SK-N-SH (cell line): Measurements from ENCODE around the gene C1orf210. TPM values are rescaled to one million over a fixed set of nuclear protein-coding genes. Genes with fewer than 3 reads are reported as not detected.

Experiments used
- CTCF ChIA-PET: fragments of 300-600, 350-600 bp; formaldehyde crosslinking; extraction: SDS; loops from one replicate; lab custom pipeline; 2021; lab: Yijun Ruan, JAX
- POLR2A ChIA-PET: fragments of 350-600 bp; sonication (Branson Sonifier 250); formaldehyde crosslinking; extraction: SDS; loops from one replicate; lab custom pipeline; 2020; ENCODE audit warnings: antibody characterized with exemption, inconsistent platforms; lab: Yijun Ruan, JAX
- DNase-seq: peaks from one replicate; pipeline ENCODE4 v3.0.0; 2012
- H2AFZ ChIP-seq: fragments of 200-600 bp; sonication (generic); 2 replicates; pipeline ENCODE4 v1.8.1; 2016; ENCODE audit warnings: antibody characterized with exemption, mild to moderate bottlenecking, low read depth
- H3F3A ChIP-seq: fragments of 200-600 bp; sonication (generic); replicated peaks from 2 replicates; pipeline ENCODE3; 2016; ENCODE audit warnings: antibody characterized with exemption, mild to moderate bottlenecking; ENCODE audit not compliant: insufficient read depth
- H3K27ac ChIP-seq, 2 experiments: fragments of 200-500 bp in 1 of 2; fragments of 200-600 bp in 1 of 2; sonication (Bioruptor generic) in 1 of 2; sonication (generic), shearing (Covaris generic) in 1 of 2; 2 replicates each; pipeline versions ENCODE4 v1.5.1 to v1.6.1; 2014 to 2016; ENCODE audit warnings: low read depth in 2 of 2, inconsistent platforms in 1 of 2, low read length in 1 of 2, mild to moderate bottlenecking in 1 of 2, mixed read lengths in 1 of 2
- H3K27me3 ChIP-seq: fragments of 200-600 bp; sonication (generic), shearing (Covaris generic); 2 replicates; pipeline ENCODE4 v1.6.1; 2016; ENCODE audit warnings: mixed run types; ENCODE audit not compliant: insufficient read depth
- H3K36me3 ChIP-seq, 2 experiments: fragments of 200-500 bp in 1 of 2; fragments of 200-600 bp in 1 of 2; sonication (Bioruptor generic) in 1 of 2; sonication (generic) in 1 of 2; replicated peaks in 1 of 2; 2 replicates each; pipeline versions ENCODE3 to v1.5.1; 2014 to 2016; ENCODE audit warnings: low read length in 1 of 2, mild to moderate bottlenecking in 1 of 2; ENCODE audit not compliant: insufficient read depth in 2 of 2, control insufficient read depth in 1 of 2
- H3K4me1 ChIP-seq, 2 experiments: fragments of 200-500 bp in 1 of 2; fragments of 200-600 bp in 1 of 2; sonication (Bioruptor generic) in 1 of 2; sonication (generic), shearing (Covaris generic) in 1 of 2; 2 replicates each; pipeline versions ENCODE4 v1.5.1 to v1.6.1; 2014 to 2016; ENCODE audit warnings: low read depth in 1 of 2, low read length in 1 of 2, mixed run types in 1 of 2; ENCODE audit not compliant: insufficient read depth in 2 of 2, control insufficient read depth in 1 of 2
- H3K4me2 ChIP-seq: fragments of 200-600 bp; sonication (generic), shearing (Covaris generic); 2 replicates; pipeline ENCODE4 v1.6.1; 2017; ENCODE audit warnings: mixed run types
- H3K4me3 ChIP-seq, 2 experiments: fragments of 200-500 bp in 1 of 2; fragments of 200-600 bp in 1 of 2; sonication (Bioruptor generic) in 1 of 2; sonication (generic), shearing (Covaris generic) in 1 of 2; 2 replicates each; pipeline versions ENCODE4 v1.5.1 to v1.8.1; 2014 to 2016; ENCODE audit warnings: low read depth in 2 of 2, inconsistent platforms in 1 of 2, low read length in 1 of 2, mild to moderate bottlenecking in 1 of 2, mixed read lengths in 1 of 2, moderate library complexity in 1 of 2
- H3K79me2 ChIP-seq: fragments of 200-600 bp; sonication (generic); 2 replicates; pipeline ENCODE4 v1.8.1; 2017; ENCODE audit warnings: mild to moderate bottlenecking; ENCODE audit not compliant: insufficient read depth
- H3K9ac ChIP-seq: fragments of 200-600 bp; sonication (generic); 2 replicates; pipeline ENCODE4 v1.6.1; 2017; ENCODE audit warnings: mixed run types
- H3K9me2 ChIP-seq: fragments of 200-600 bp; sonication (generic); 2 replicates; pipeline ENCODE4 v1.6.1; 2017; ENCODE audit warnings: mixed run types
- H3K9me3 ChIP-seq: fragments of 200-600 bp; sonication (generic); 2 replicates; pipeline ENCODE4 v1.6.1; 2017; ENCODE audit warnings: mixed run types, mild to moderate bottlenecking, moderate library complexity
- H4K20me1 ChIP-seq: fragments of 200-600 bp; sonication (generic); 2 replicates; pipeline ENCODE4 v1.6.1; 2017; ENCODE audit warnings: mild to moderate bottlenecking, mixed run types; ENCODE audit not compliant: insufficient read depth
- EP300 ChIP-seq, 2 experiments: IDR thresholded peaks; 2 replicates each; pipeline versions ENCODE4 v1.4.0 to v1.6.1; 2012; ENCODE audit warnings: borderline replicate concordance in 1 of 2, low read depth in 1 of 2, low read length in 1 of 2
- EZH2phosphoT487 ChIP-seq: fragments of 200-600 bp; sonication (generic); IDR thresholded peaks from 2 replicates; pipeline ENCODE4 v1.6.1; 2017; ENCODE audit warnings: low read depth, mixed run types, mild to moderate bottlenecking, antibody characterized with exemption, moderate library complexity, borderline replicate concordance
- FOXJ3 ChIP-seq: sonication (generic); formaldehyde crosslinking; IDR thresholded peaks from 2 replicates; pipeline ENCODE4 v1.5.1; 2020; ENCODE audit warnings: mild to moderate bottlenecking, missing genetic modification reagents
- JUND ChIP-seq: IDR thresholded peaks from 2 replicates; pipeline ENCODE4 v1.4.0; 2012
- NFIC ChIP-seq: IDR thresholded peaks from 2 replicates; pipeline ENCODE4 v1.4.0; 2012; ENCODE audit warnings: borderline replicate concordance
- POLR2AphosphoS5 ChIP-seq: IDR thresholded peaks from 2 replicates; pipeline ENCODE4 v1.6.1; 2012; ENCODE audit warnings: low read depth, low read length
- RFX5 ChIP-seq: IDR thresholded peaks from 2 replicates; pipeline ENCODE4 v1.6.1; 2012; ENCODE audit warnings: mild to moderate bottlenecking, improper control_type of control experiment, low read length
- TCF12 ChIP-seq: IDR thresholded peaks from 2 replicates; pipeline ENCODE4 v1.4.0; 2012
- TEAD4 ChIP-seq: IDR thresholded peaks from 2 replicates; pipeline ENCODE4 v1.4.0; 2012; ENCODE audit warnings: mild to moderate bottlenecking, borderline replicate concordance; ENCODE audit not compliant: insufficient read depth
- YY1 ChIP-seq: IDR thresholded peaks from 2 replicates; pipeline ENCODE4 v1.4.0; 2012; ENCODE audit warnings: low read depth, mild to moderate bottlenecking
- WGBS: methylation state at CpG from one replicate; pipeline ENCODE4 v1.1.6; 2017; ENCODE audit warnings: low lambda C conversion rate; 5-methylcytosine and 5-hydroxymethylcytosine counted together
- polyA plus RNA-seq, 3 experiments: library from polyadenylated mRNA; depleted of rRNA; stranded (reverse); fragments of >200 nt; gene quantifications; 2 replicates each; pipeline ENCODE4 v1.2.3, GENCODE V29; 2012
- TF ChIP-seq, protein P1 (sequence below): fragments of 150-350 bp; IDR thresholded peaks from 2 replicates; pipeline ENCODE4 v1.6.1; 2017; ENCODE audit warnings: antibody characterized with exemption, low read length, low read depth, borderline replicate concordance
- TF ChIP-seq, protein P2 (sequence below): fragments of 200-600 bp; sonication (generic); IDR thresholded peaks from 2 replicates; pipeline ENCODE4 v1.6.1; 2017; ENCODE audit warnings: antibody characterized with exemption, mild to moderate bottlenecking, moderate library complexity
- TF ChIP-seq, protein P3 (sequence below): IDR thresholded peaks from 2 replicates; pipeline ENCODE4 v1.4.0; 2012; ENCODE audit warnings: low read depth

The C1orf210 gene
- polyA plus RNA-seq, 1 of the 3 experiments (the other 2 are of a cell fraction) = not detected

- no peaks in the 10 kb centered on the region for H3K9me3 ChIP-seq
- H3K4me2 ChIP-seq = no peak overlapping the region
- no peaks in the 10 kb centered on the region for H3F3A ChIP-seq
- TF ChIP-seq EP300 (IDR thresholded peaks at IDR 0.05; ENCODE audit: borderline replicate concordance in 1 of 2, low read depth in 1 of 2, low read length in 1 of 2) = no peak
- TF ChIP-seq, protein P1, sequence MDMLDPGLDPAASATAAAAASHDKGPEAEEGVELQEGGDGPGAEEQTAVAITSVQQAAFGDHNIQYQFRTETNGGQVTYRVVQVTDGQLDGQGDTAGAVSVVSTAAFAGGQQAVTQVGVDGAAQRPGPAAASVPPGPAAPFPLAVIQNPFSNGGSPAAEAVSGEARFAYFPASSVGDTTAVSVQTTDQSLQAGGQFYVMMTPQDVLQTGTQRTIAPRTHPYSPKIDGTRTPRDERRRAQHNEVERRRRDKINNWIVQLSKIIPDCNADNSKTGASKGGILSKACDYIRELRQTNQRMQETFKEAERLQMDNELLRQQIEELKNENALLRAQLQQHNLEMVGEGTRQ = no peak
- TF ChIP-seq POLR2AphosphoS5 = no peak
- TF ChIP-seq YY1 = no peak
- no peak for TF ChIP-seq NFIC
- no peak for TF ChIP-seq FOXJ3 (CRISPR knock-in tag)
- TF ChIP-seq, protein P2, sequence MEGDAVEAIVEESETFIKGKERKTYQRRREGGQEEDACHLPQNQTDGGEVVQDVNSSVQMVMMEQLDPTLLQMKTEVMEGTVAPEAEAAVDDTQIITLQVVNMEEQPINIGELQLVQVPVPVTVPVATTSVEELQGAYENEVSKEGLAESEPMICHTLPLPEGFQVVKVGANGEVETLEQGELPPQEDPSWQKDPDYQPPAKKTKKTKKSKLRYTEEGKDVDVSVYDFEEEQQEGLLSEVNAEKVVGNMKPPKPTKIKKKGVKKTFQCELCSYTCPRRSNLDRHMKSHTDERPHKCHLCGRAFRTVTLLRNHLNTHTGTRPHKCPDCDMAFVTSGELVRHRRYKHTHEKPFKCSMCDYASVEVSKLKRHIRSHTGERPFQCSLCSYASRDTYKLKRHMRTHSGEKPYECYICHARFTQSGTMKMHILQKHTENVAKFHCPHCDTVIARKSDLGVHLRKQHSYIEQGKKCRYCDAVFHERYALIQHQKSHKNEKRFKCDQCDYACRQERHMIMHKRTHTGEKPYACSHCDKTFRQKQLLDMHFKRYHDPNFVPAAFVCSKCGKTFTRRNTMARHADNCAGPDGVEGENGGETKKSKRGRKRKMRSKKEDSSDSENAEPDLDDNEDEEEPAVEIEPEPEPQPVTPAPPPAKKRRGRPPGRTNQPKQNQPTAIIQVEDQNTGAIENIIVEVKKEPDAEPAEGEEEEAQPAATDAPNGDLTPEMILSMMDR = 0 out of 2 replicates have a peak, but pooled peaks have one; percentile 12
- ChIA-PET POLR2A (no interaction called here), CTCF (interaction anchor here (0.8 to 1.5 kb wide), 3 partner anchors 10 to 223 kb away, joined by 3 to 4 read pairs (median 3); no protein-coding TSS in a partner anchor)
- no peaks in the 10 kb centered on the region for H3K4me1 ChIP-seq
- no peak overlapping the region for H3K9ac ChIP-seq
- WGBS = 80% methylated on average over 12 of the region's 16 CpGs
- no peak overlapping the region for H3K4me3 ChIP-seq
- H3K36me3 ChIP-seq = no peaks in the 10 kb centered on the region
- no peak overlapping the region for H3K27ac ChIP-seq
- no peaks in the 10 kb centered on the region for H3K79me2 ChIP-seq
- H3K27me3 ChIP-seq = no peaks in the 10 kb centered on the region
- DNase-seq = no peak
- H3K9me2 ChIP-seq = no peaks in the 10 kb centered on the region
- no peak overlapping the region for H2AFZ ChIP-seq
- no peaks in the 10 kb centered on the region for H4K20me1 ChIP-seq
These were observed 31.5 kb upstream of the C1orf210 start for GRCh38 chr1:43316738-43317520.

DNA sequence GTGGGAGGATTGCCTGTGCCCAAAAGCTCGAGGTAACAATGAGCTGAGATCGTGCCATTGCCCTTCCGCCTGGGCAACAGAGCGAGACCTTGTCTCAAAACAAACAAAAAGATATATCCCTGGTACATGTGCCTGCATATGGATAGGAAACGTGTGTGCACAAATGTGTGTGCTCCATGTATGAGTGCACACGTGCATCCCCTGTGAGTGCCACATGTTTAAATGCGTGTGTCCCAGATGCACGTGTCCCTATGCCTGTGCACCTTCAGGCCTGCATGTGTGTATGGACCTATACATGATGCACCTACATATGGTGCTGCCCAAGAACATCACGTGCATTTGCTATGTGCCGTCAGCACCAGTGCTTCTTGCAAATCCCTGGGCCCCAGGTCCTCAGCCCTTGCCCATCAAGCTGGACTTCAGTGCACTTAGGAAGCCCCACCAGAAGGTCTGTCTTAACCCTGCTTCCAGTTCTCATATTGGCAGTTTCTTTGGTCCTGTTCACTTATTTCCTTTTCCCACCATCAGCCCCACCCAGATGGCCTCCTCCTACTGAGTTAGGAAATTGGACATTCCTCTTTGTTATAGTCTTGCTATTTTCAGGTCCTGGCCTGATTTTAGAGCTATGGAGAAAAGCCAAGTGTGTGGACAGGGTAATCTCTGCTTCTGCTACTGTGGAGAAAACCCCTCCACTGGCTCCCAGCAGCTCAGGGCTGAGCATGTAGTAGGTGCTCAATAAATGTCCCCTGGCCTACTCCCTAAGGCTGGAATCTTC is 30.8 kb upstream of the C1orf210 start:
- Histone ChIP-seq H3K9me2 (no peaks in the 10 kb centered on the region), H3K4me3 (no peak overlapping the region), H3F3A (no peaks in the 10 kb centered on the region), H3K27me3 (no peaks in the 10 kb centered on the region), H3K9ac (no peak overlapping the region), H3K27ac (no peak overlapping the region), H3K9me3 (no peaks in the 10 kb centered on the region), H3K4me1 (no peaks in the 10 kb centered on the region), H3K4me2 (no peak overlapping the region), H2AFZ (no peak overlapping the region), H3K36me3 (no peaks in the 10 kb centered on the region), H3K79me2 (no peaks in the 10 kb centered on the region), H4K20me1 (no peaks in the 10 kb centered on the region)
- 73% methylated on average over 10 of the region's 10 CpGs for WGBS
- no peak for DNase-seq
- POLR2A ChIA-PET = no interaction called here
- TF ChIP-seq TCF12 = no peak
- no peak for TF ChIP-seq TEAD4
- no peak for TF ChIP-seq RFX5
- TF ChIP-seq JUND = no peak
- no peak for TF ChIP-seq EZH2phosphoT487
- TF ChIP-seq, protein P3, sequence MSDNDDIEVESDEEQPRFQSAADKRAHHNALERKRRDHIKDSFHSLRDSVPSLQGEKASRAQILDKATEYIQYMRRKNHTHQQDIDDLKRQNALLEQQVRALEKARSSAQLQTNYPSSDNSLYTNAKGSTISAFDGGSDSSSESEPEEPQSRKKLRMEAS = no peak
- CTCF ChIA-PET = interaction anchor here (0.8 to 1.5 kb wide), 3 partner anchors 9 to 222 kb away, joined by 3 to 4 read pairs (median 3); no protein-coding TSS in a partner anchor
